HCT116 (cell line): ENCODE measurements around the gene TBC1D22B. TPM values are rescaled to one million over a fixed set of nuclear protein-coding genes. Genes with fewer than 3 reads are reported as not detected.

Source experiments
- ATAC-seq: fragments of 200-7000 bp; cut with Tn5 transposase; 2 replicates; pipeline ENCODE4 v1.9.1; 2020; ENCODE audit warnings: mild to moderate bottlenecking, moderate library complexity
- BruUV-seq: library from RNA; stranded (reverse); fragments of 400-500 nt; replicated peaks from 2 replicates; lab custom pipeline; 2021; lab: Mats Ljungman, UMichigan
- CTCF ChIA-PET: fragments of 300-600 bp; sonication (Branson Sonifier 250); formaldehyde crosslinking; loops from one replicate; lab custom pipeline; 2021; ENCODE audit warnings: antibody characterized with exemption; lab: Charles Lee
- POLR2A ChIA-PET: fragments of 300-600, 350-600 bp; sonication (Branson Sonifier 250); formaldehyde crosslinking; loops from one replicate; lab custom pipeline; 2021; ENCODE audit warnings: antibody characterized with exemption; lab: Charles Lee
- RAD21 ChIA-PET, 2 experiments: fragments of 300-600 bp; sonication (Branson Sonifier 250); formaldehyde crosslinking; loops; one replicate each; lab custom pipeline; 2023; ENCODE audit warnings: low total read pairs in 2 of 2; ENCODE audit not compliant: uncharacterized antibody in 2 of 2, unreplicated experiment in 2 of 2, low non-redundant PET in 1 of 2; lab: Charles Lee
- DNase-seq: peaks from one replicate; pipeline ENCODE4 v3.0.0-alpha.2; 2010; ENCODE audit warnings: low read depth, low spot score
- H2AFZ ChIP-seq: fragments of 200-600 bp; shearing (Covaris generic), sonication (generic); 2 replicates; pipeline ENCODE4 v1.6.1; 2017; ENCODE audit warnings: low read depth, mixed run types, mixed read lengths, antibody characterized with exemption, low read length; ENCODE audit not compliant: poor library complexity, severe bottlenecking
- H3K27ac ChIP-seq: 2 replicates; pipeline ENCODE4 v1.5.1; 2012; ENCODE audit warnings: low read depth, low read length
- H3K27me3 ChIP-seq: fragments of 200-600 bp; sonication (generic); 2 replicates; pipeline ENCODE4 v1.6.1; 2016; ENCODE audit warnings: mixed run types, low read length, mixed read lengths; ENCODE audit not compliant: insufficient read depth
- H3K36me3 ChIP-seq, 2 experiments: fragments of 200-500 bp in 1 of 2; fragments of 200-600 bp in 1 of 2; sonication (Bioruptor generic) in 1 of 2; sonication (generic) in 1 of 2; 2 replicates each; pipeline versions ENCODE4 v1.5.1 to v1.6.1; 2014 to 2016; ENCODE audit warnings: low read length in 2 of 2, inconsistent platforms in 1 of 2, mixed read lengths in 1 of 2, mixed run types in 1 of 2; ENCODE audit not compliant: insufficient read depth in 2 of 2, control insufficient read depth in 1 of 2
- H3K4me1 ChIP-seq, 2 experiments: fragments of 200-600 bp in 1 of 2; sonication (generic) in 1 of 2; 2 replicates each; pipeline versions ENCODE4 v1.5.1 to v1.6.1; 2012 to 2017; ENCODE audit warnings: low read length in 2 of 2, inconsistent platforms in 1 of 2, mild to moderate bottlenecking in 1 of 2, mixed read lengths in 1 of 2, mixed run types in 1 of 2, moderate library complexity in 1 of 2; ENCODE audit not compliant: insufficient read depth in 2 of 2, control insufficient read depth in 1 of 2
- H3K4me2 ChIP-seq: fragments of 200-600 bp; sonication (generic); 2 replicates; pipeline ENCODE4 v1.6.1; 2017; ENCODE audit warnings: mixed run types, low read length, mixed read lengths
- H3K4me3 ChIP-seq, 2 experiments: fragments of 200-600 bp in 1 of 2; sonication (generic) in 1 of 2; replicated peaks in 1 of 2; 2 replicates each; pipeline ENCODE4 v1.5.1; 2011 to 2016; ENCODE audit warnings: low read length in 2 of 2, control low read depth in 1 of 2, low read depth in 1 of 2, mild to moderate bottlenecking in 1 of 2, mixed read lengths in 1 of 2, mixed run types in 1 of 2
- H3K79me2 ChIP-seq: fragments of 200-600 bp; sonication (generic); 2 replicates; pipeline ENCODE4 v1.6.1; 2017; ENCODE audit warnings: mild to moderate bottlenecking, mixed run types, low read length, moderate library complexity, mixed read lengths; ENCODE audit not compliant: insufficient read depth
- H3K9ac ChIP-seq: fragments of 200-600 bp; sonication (generic); 2 replicates; pipeline ENCODE4 v1.6.1; 2016; ENCODE audit warnings: low read length, mixed read lengths
- H3K9me2 ChIP-seq: fragments of 200-600 bp; sonication (generic), shearing (Covaris generic); 2 replicates; pipeline ENCODE4 v1.6.1; 2017; ENCODE audit warnings: mixed run types, mild to moderate bottlenecking, moderate library complexity; ENCODE audit not compliant: insufficient read depth
- H3K9me3 ChIP-seq, 2 experiments: fragments of 200-500 bp in 1 of 2; fragments of 200-600 bp in 1 of 2; sonication (Bioruptor generic) in 1 of 2; sonication (generic) in 1 of 2; 2 replicates each; pipeline ENCODE4 v1.6.1; 2014 to 2017; ENCODE audit warnings: low read length in 2 of 2, mixed read lengths in 2 of 2, inconsistent platforms in 1 of 2, low read depth in 1 of 2, mild to moderate bottlenecking in 1 of 2, mixed run types in 1 of 2, moderate library complexity in 1 of 2; ENCODE audit not compliant: control insufficient read depth in 1 of 2, insufficient read depth in 1 of 2
- H4K20me1 ChIP-seq: fragments of 200-600 bp; sonication (generic), shearing (Covaris generic); 2 replicates; pipeline ENCODE4 v1.6.1; 2017; ENCODE audit warnings: mixed run types, mild to moderate bottlenecking, moderate library complexity; ENCODE audit not compliant: insufficient read depth
- FOSL1 ChIP-seq: IDR thresholded peaks from 2 replicates; pipeline ENCODE4 v1.6.1; 2012; ENCODE audit warnings: low read depth
- JUND ChIP-seq: IDR thresholded peaks from 2 replicates; pipeline ENCODE4 v1.6.1; 2012
- POLR2AphosphoS5 ChIP-seq: IDR thresholded peaks from 2 replicates; pipeline ENCODE4 v1.6.1; 2011; ENCODE audit warnings: mild to moderate bottlenecking, low read depth, low read length, moderate library complexity
- intact Hi-C: fragments of 100-400 bp; cut with micrococcal nuclease; formaldehyde crosslinking; loops from 2 replicates; pipeline ENCODE4 v1.10.0; 2022
- total RNA-seq: library from RNA; stranded (reverse); gene quantifications from one replicate; pipeline ENCODE4 v1.2.1, GENCODE V29; 2021; ENCODE audit not compliant: unreplicated experiment
- TF ChIP-seq, protein P1 (sequence below): IDR thresholded peaks from 2 replicates; pipeline ENCODE4 v1.6.1; 2012; ENCODE audit warnings: low read depth

The TBC1D22B gene
- total RNA-seq, 1 experiment from 2014 or later = 9.1 TPM

GRCh38 chr6:37359039-37359438 is 101.5 kb downstream of the TBC1D22B start:
- H3K4me2 ChIP-seq = no peak overlapping the region

More at GRCh38 chr6:37359039-37359438, 101.5 kb downstream of the TBC1D22B start:
- intact Hi-C loops = no loop called here
- Histone ChIP-seq H3K4me1 (peaks cover 3 to 8% of the 10 kb centered on the region in 2 experiments; a peak in 3 of 4 replicates), H3K79me2 (peaks cover 65% of the 10 kb centered on the region), H3K27me3 (no peaks in the 10 kb centered on the region), H3K4me3 (no peak overlapping the region), H3K27ac (no peak overlapping the region), H4K20me1 (no peaks in the 10 kb centered on the region), H3K36me3 (peaks cover 5 to 13% of the 10 kb centered on the region in 2 experiments; a peak in 2 of 4 replicates), H3K9me3 (no peaks in the 10 kb centered on the region), H2AFZ (no peak overlapping the region), H3K9me2 (no peaks in the 10 kb centered on the region), H3K9ac (no peak overlapping the region)
- ChIA-PET RAD21 (no interaction called here), POLR2A (no interaction called here), CTCF (no interaction called here)
- TF ChIP-seq JUND (no peak), POLR2AphosphoS5 (no peak), FOSL1 (no peak)
- TF ChIP-seq, protein P1, sequence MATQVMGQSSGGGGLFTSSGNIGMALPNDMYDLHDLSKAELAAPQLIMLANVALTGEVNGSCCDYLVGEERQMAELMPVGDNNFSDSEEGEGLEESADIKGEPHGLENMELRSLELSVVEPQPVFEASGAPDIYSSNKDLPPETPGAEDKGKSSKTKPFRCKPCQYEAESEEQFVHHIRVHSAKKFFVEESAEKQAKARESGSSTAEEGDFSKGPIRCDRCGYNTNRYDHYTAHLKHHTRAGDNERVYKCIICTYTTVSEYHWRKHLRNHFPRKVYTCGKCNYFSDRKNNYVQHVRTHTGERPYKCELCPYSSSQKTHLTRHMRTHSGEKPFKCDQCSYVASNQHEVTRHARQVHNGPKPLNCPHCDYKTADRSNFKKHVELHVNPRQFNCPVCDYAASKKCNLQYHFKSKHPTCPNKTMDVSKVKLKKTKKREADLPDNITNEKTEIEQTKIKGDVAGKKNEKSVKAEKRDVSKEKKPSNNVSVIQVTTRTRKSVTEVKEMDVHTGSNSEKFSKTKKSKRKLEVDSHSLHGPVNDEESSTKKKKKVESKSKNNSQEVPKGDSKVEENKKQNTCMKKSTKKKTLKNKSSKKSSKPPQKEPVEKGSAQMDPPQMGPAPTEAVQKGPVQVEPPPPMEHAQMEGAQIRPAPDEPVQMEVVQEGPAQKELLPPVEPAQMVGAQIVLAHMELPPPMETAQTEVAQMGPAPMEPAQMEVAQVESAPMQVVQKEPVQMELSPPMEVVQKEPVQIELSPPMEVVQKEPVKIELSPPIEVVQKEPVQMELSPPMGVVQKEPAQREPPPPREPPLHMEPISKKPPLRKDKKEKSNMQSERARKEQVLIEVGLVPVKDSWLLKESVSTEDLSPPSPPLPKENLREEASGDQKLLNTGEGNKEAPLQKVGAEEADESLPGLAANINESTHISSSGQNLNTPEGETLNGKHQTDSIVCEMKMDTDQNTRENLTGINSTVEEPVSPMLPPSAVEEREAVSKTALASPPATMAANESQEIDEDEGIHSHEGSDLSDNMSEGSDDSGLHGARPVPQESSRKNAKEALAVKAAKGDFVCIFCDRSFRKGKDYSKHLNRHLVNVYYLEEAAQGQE = no peak
- no peak for ATAC-seq
- no TSS peak for BruUV-seq
- DNase-seq = no peak
